A549 (cell line): ENCODE results near the gene NOL7. TPM values are rescaled to one million over a fixed set of nuclear protein-coding genes. Genes with fewer than 3 reads are reported as not detected.

Source experiments
- ATAC-seq, 2 experiments: fragments of 200-7000 bp in 1 of 2; fragments of >200 bp in 1 of 2; cut with Nextera tagmentation in 1 of 2; cut with Tn5 transposase in 1 of 2; 3 replicates each; pipeline versions ENCODE4 v1.8.0 to v1.9.1; 2018 to 2020; ENCODE audit warnings: mild to moderate bottlenecking in 1 of 2, moderate library complexity in 1 of 2
- CTCF ChIA-PET: fragments of 300-600 bp; sonication (Branson Sonifier 250); formaldehyde crosslinking; extraction: SDS; loops from one replicate; lab custom pipeline; 2021; ENCODE audit warnings: antibody characterized with exemption, inconsistent platforms; lab: Yijun Ruan, JAX
- POLR2A ChIA-PET: fragments of 350-600 bp; formaldehyde crosslinking; extraction: SDS; loops from one replicate; lab custom pipeline; 2021; ENCODE audit warnings: antibody characterized with exemption, inconsistent platforms; lab: Yijun Ruan, JAX
- DNase-seq, 2 experiments: peaks; one replicate each; pipeline versions ENCODE4 v3.0.0 to v3.0.0-alpha.2; 2011 to 2016; ENCODE audit warnings: low read depth in 1 of 2, low spot score in 1 of 2
- FAIRE-seq: peaks from 2 replicates; lab custom pipeline; 2011; peaks lifted over from hg19 to GRCh38; lab: Jason Lieb, UNC
- H3K27ac ChIP-seq, 2 experiments: fragments of >200 bp; sonication (Bioruptor Twin); formaldehyde crosslinking; 3 replicates each; pipeline ENCODE4 v1.5.1; 2016 to 2017
- H3K4me1 ChIP-seq: fragments of >200 bp; sonication (Bioruptor Twin); formaldehyde crosslinking; 3 replicates; pipeline ENCODE4 v1.6.1; 2016
- H3K4me2 ChIP-seq: fragments of >200 bp; sonication (Bioruptor Twin); formaldehyde crosslinking; 3 replicates; pipeline ENCODE4 v1.6.1; 2016
- H3K4me3 ChIP-seq: fragments of >200 bp; sonication (Bioruptor Twin); formaldehyde crosslinking; 3 replicates; pipeline ENCODE4 v1.5.1; 2016
- H3K9me3 ChIP-seq: fragments of >200 bp; sonication (Bioruptor Twin); formaldehyde crosslinking; 3 replicates; pipeline ENCODE4 v1.6.1; 2016
- CEBPB ChIP-seq, 2 experiments: fragments of >200 bp in 1 of 2; sonication (Bioruptor Twin) in 1 of 2; formaldehyde crosslinking in 1 of 2; IDR thresholded peaks; 2 replicates each; pipeline ENCODE4 v1.6.1; 2012 to 2016
- CHD4 ChIP-seq: fragments of 200-600 bp; sonication (generic); IDR thresholded peaks from 2 replicates; pipeline ENCODE4 v1.6.1; 2016; ENCODE audit warnings: antibody characterized with exemption, mild to moderate bottlenecking, borderline replicate concordance
- EHMT2 ChIP-seq: fragments of 200-600 bp; sonication (generic); IDR thresholded peaks from 2 replicates; pipeline ENCODE4 v1.6.1; 2016; ENCODE audit warnings: antibody characterized with exemption, low read depth, mild to moderate bottlenecking, moderate library complexity
- EP300 ChIP-seq, 2 experiments: fragments of >200 bp; sonication (Bioruptor Twin); formaldehyde crosslinking; IDR thresholded peaks; 2 replicates in 1 of 2; 3 replicates in 1 of 2; pipeline ENCODE4 v1.6.1; 2016 to 2017
- FOSB ChIP-seq: fragments of 250-450 bp; sonication (Bioruptor Pico); IDR thresholded peaks from 2 replicates; pipeline ENCODE4 v1.5.0; 2020; ENCODE audit warnings: mild to moderate bottlenecking, moderate library complexity
- FOSL2 ChIP-seq, 2 experiments: fragments of 450-650 bp in 1 of 2; fragments of >200 bp in 1 of 2; sonication (Bioruptor Twin) in 1 of 2; formaldehyde crosslinking; IDR thresholded peaks; 2 replicates each; pipeline versions ENCODE4 v1.5.0 to v1.6.1; 2016 to 2020; ENCODE audit warnings: mild to moderate bottlenecking in 1 of 2, moderate library complexity in 1 of 2
- JUNB ChIP-seq: fragments of >200 bp; sonication (Bioruptor Twin); formaldehyde crosslinking; IDR thresholded peaks from 2 replicates; pipeline ENCODE4 v1.6.1; 2016
- MAZ ChIP-seq: fragments of 150-350 bp; IDR thresholded peaks from 2 replicates; pipeline ENCODE4 v1.6.1; 2014; ENCODE audit warnings: antibody characterized with exemption, low read depth, low read length, borderline replicate concordance
- MYC ChIP-seq: IDR thresholded peaks from 2 replicates; pipeline ENCODE4 v1.6.1; 2012; ENCODE audit warnings: mild to moderate bottlenecking, inconsistent platforms, low read length, improper control_type of control experiment, borderline replicate concordance
- POLR2AphosphoS2 ChIP-seq: conservative IDR thresholded peaks from 2 replicates; pipeline ENCODE4 v1.6.1; 2012; ENCODE audit warnings: low read length, improper control_type of control experiment, inconsistent platforms
- RFX5 ChIP-seq: fragments of 450-650 bp; IDR thresholded peaks from 2 replicates; pipeline ENCODE4 v1.7.1; 2014; ENCODE audit warnings: antibody characterized with exemption, mild to moderate bottlenecking, moderate library complexity
- TFCP2L1 ChIP-seq: fragments of 250-450 bp; sonication (Bioruptor Pico); IDR thresholded peaks from 2 replicates; pipeline ENCODE4 v1.5.0; 2021; ENCODE audit warnings: mild to moderate bottlenecking
- TP53 ChIP-seq: fragments of 250-450 bp; sonication (Bioruptor Pico); IDR thresholded peaks from 2 replicates; pipeline ENCODE4 v1.5.0; 2021; ENCODE audit warnings: mild to moderate bottlenecking, moderate library complexity
- ZFP36 ChIP-seq: fragments of 450-650 bp; IDR thresholded peaks from 2 replicates; pipeline ENCODE4 v1.6.1; 2014; ENCODE audit warnings: borderline replicate concordance; ENCODE audit not compliant: partially characterized antibody
- ZNF302 ChIP-seq: fragments of 250-450 bp; sonication (Bioruptor Pico); IDR thresholded peaks from 2 replicates; pipeline ENCODE4 v1.9.0; 2021; ENCODE audit warnings: inconsistent platforms, mild to moderate bottlenecking, moderate library complexity
- WGBS: methylation state at CpG from one replicate; pipeline ENCODE4 v1.1.6; 2017; ENCODE audit errors: missing lambda C conversion rate; 5-methylcytosine and 5-hydroxymethylcytosine counted together
- polyA plus RNA-seq, 4 experiments: library from polyadenylated mRNA; depleted of rRNA in 3 of 4; stranded (reverse); fragments of >200 nt; fragmentation: RNase III in 1 of 4; extraction: RNeasy Plus Mini Kit Qiagen cat#74134 plus additional on column Dnase treatment in 1 of 4; gene quantifications; 2 replicates in 3 of 4; 3 replicates in 1 of 4; pipeline ENCODE4 v1.2.3, GENCODE V29; 2011 to 2017
- TF ChIP-seq, protein P1 (sequence below): IDR thresholded peaks from 2 replicates; pipeline ENCODE4 v1.6.1; 2012; ENCODE audit warnings: low read depth, borderline replicate concordance
- TF ChIP-seq, protein P2 (sequence below): fragments of 250-450 bp; sonication (Bioruptor Pico); IDR thresholded peaks from 2 replicates; pipeline ENCODE4 v1.5.0; 2021; ENCODE audit warnings: mild to moderate bottlenecking, moderate library complexity, borderline replicate concordance
- TF ChIP-seq, protein P3 (sequence below): fragments of >200 bp; sonication (Bioruptor Twin); formaldehyde crosslinking; IDR thresholded peaks from 2 replicates; pipeline ENCODE4 v1.6.1; 2016
- TF ChIP-seq, protein P4 (sequence below): fragments of >200 bp; sonication (Bioruptor Twin); formaldehyde crosslinking; IDR thresholded peaks from 3 replicates; pipeline ENCODE4 v1.6.1; 2016

NOL7 gene
- polyA plus RNA-seq, 2 of the 4 experiments (the other 2 are of a cell fraction) = 75.1 to 85.9 TPM

DNA sequence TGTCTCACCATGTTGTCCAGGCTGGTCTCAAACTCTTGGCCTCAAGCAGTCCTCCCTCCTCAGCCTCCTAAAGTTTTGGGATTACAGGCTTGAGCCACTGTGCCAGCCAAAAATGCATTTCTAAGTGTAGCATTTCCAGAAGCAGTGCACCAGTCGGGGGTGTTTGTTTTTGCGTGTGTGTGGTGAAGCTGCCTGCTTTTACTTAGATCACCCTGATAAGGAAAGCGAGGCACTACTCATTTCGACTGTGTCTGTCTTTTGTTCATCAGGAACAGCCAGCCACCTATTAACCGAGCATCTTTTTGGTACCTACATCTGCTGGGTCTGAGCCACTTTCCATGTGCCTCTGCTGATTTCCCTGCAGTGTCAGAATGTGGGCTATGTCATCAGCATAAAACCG lies 22.0 kb upstream of the NOL7 start:
- no peak for FAIRE-seq
- H3K9me3 ChIP-seq = no peaks in the 10 kb centered on the region
- no peak for TF ChIP-seq EHMT2
- H3K27ac ChIP-seq = no peak overlapping the region
- ATAC-seq = no peak
- no peaks in the 10 kb centered on the region for H3K4me1 ChIP-seq
- no peak overlapping the region for H3K4me2 ChIP-seq
- no peak overlapping the region for H3K4me3 ChIP-seq
- 87% methylated on average over 6 of the region's 6 CpGs for WGBS
- ChIA-PET CTCF (interaction anchor here (0.5 kb wide), 1 partner anchor 175 kb away, joined by 3 read pairs; no protein-coding TSS in a partner anchor), POLR2A (no interaction called here)
- no peak for DNase-seq

DNA sequence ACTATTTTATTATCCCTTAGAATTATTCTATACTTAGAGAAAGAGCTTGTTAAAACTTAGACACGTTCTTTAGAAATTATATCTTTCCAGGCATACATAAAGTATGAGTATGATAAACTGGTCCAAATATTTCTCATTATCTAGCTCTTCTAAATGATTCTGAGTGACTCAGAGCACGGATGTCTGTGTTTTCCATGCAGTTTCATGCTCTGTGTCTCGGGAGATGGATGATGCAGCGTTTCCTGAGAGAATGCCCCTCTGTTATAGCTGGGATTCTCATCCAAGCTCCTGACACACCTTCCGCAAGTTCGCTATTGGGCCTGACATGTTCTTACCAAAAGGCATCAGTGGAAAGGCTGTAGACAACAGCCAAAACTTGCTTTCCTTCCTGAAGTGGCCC lies 21.4 kb upstream of the NOL7 start:
- H3K4me3 ChIP-seq = no peak overlapping the region
- H3K4me1 ChIP-seq = no peaks in the 10 kb centered on the region
- no peak for FAIRE-seq
- ChIA-PET POLR2A (no interaction called here), CTCF (interaction anchor here (1.0 kb wide), 1 partner anchor 19 kb away, joined by 3 read pairs; no protein-coding TSS in a partner anchor)
- no peak overlapping the region for H3K4me2 ChIP-seq
- 87% methylated on average over 6 of the region's 6 CpGs for WGBS
- no peak for ATAC-seq
- TF ChIP-seq FOSB (CRISPR knock-in tag) (no peak), EP300 (IDR thresholded peaks at IDR 0.05) (no peak), MAZ (no peak), POLR2AphosphoS2 (no peak), RFX5 (no peak), MYC (no peak), TFCP2L1 (CRISPR knock-in tag) (no peak), CEBPB (IDR thresholded peaks at IDR 0.05) (no peak), JUNB (no peak), TP53 (CRISPR knock-in tag) (no peak), ZNF302 (no peak), FOSL2 (IDR thresholded peaks at IDR 0.05) (no peak), FOSL2 (CRISPR knock-in tag; IDR thresholded peaks at IDR 0.05) (no peak), ZFP36 (no peak), EHMT2 (no peak), CHD4 (no peak)
- TF ChIP-seq, protein P1, sequence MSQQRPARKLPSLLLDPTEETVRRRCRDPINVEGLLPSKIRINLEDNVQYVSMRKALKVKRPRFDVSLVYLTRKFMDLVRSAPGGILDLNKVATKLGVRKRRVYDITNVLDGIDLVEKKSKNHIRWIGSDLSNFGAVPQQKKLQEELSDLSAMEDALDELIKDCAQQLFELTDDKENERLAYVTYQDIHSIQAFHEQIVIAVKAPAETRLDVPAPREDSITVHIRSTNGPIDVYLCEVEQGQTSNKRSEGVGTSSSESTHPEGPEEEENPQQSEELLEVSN = no peak
- TF ChIP-seq, protein P2, sequence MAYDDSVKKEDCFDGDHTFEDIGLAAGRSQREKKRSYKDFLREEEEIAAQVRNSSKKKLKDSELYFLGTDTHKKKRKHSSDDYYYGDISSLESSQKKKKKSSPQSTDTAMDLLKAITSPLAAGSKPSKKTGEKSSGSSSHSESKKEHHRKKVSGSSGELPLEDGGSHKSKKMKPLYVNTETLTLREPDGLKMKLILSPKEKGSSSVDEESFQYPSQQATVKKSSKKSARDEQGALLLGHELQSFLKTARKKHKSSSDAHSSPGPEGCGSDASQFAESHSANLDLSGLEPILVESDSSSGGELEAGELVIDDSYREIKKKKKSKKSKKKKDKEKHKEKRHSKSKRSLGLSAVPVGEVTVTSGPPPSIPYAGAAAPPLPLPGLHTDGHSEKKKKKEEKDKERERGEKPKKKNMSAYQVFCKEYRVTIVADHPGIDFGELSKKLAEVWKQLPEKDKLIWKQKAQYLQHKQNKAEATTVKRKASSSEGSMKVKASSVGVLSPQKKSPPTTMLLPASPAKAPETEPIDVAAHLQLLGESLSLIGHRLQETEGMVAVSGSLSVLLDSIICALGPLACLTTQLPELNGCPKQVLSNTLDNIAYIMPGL (CRISPR knock-in tag) = no peak
- TF ChIP-seq, protein P3, sequence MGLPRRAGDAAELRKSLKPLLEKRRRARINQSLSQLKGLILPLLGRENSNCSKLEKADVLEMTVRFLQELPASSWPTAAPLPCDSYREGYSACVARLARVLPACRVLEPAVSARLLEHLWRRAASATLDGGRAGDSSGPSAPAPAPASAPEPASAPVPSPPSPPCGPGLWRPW = no peak
- TF ChIP-seq, protein P4, sequence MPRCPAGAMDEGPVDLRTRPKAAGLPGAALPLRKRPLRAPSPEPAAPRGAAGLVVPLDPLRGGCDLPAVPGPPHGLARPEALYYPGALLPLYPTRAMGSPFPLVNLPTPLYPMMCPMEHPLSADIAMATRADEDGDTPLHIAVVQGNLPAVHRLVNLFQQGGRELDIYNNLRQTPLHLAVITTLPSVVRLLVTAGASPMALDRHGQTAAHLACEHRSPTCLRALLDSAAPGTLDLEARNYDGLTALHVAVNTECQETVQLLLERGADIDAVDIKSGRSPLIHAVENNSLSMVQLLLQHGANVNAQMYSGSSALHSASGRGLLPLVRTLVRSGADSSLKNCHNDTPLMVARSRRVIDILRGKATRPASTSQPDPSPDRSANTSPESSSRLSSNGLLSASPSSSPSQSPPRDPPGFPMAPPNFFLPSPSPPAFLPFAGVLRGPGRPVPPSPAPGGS = no peak
- H3K9me3 ChIP-seq = no peaks in the 10 kb centered on the region
- H3K27ac ChIP-seq = no peak overlapping the region
- DNase-seq = no peak

DNA sequence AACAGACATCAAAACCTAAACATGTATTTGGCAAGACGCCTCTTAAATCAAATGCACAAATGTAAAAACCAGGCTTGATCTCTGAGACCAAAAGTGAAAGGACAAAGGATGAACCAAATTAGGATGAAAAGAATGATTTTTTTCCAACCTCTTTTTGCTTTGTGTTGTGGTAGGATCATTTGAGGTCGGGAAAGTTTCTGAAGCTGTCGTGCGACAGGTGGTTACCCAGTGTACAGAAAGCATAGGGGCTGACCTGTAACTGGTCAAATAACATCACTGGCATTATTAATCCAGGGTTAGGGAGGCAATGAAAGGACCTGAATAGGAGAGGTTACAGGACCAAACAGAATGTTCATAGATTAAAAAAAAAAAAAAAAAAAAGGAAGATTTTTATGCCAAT lies 18.1 kb upstream of the NOL7 start:
- TF ChIP-seq, protein P3 = no peak
- no peak overlapping the region for H3K4me2 ChIP-seq
- H3K4me1 ChIP-seq = no peaks in the 10 kb centered on the region
- ChIA-PET POLR2A (no interaction called here), CTCF (no interaction called here)
- FAIRE-seq = no peak
- WGBS = 85% methylated on average over 4 of the region's 4 CpGs
- H3K27ac ChIP-seq = no peak overlapping the region
- no peak for DNase-seq
- no peak overlapping the region for H3K4me3 ChIP-seq
- no peak for ATAC-seq
- H3K9me3 ChIP-seq = no peaks in the 10 kb centered on the region
